GM23338 (cell line): ENCODE results near the gene OR1D2. TPM values are rescaled to one million over a fixed set of nuclear protein-coding genes. Genes with fewer than 3 reads are reported as not detected.

ENCODE experiments used
- ATAC-seq: fragments of 200-7000 bp; cut with Tn5 transposase; 3 replicates; pipeline ENCODE4 v1.9.1; 2020
- DNase-seq: peaks from one replicate; pipeline ENCODE4 v3.0.0-alpha.2; 2015; ENCODE audit warnings: low spot score
- H2AFZ ChIP-seq: fragments of 200-600 bp; sonication (generic); 2 replicates; pipeline ENCODE4 v1.8.0; 2016; ENCODE audit warnings: antibody characterized with exemption, mild to moderate bottlenecking, moderate library complexity
- H3F3A ChIP-seq: fragments of 200-600 bp; sonication (generic); replicated peaks from 2 replicates; pipeline ENCODE4 v1.8.0; 2017; ENCODE audit warnings: antibody characterized with exemption, mixed run types, low read depth
- H3K27ac ChIP-seq: fragments of 200-600 bp; sonication (generic); 2 replicates; pipeline ENCODE4 v1.6.1; 2016; ENCODE audit warnings: low read depth
- H3K27me3 ChIP-seq: fragments of 200-600 bp; sonication (generic); 2 replicates; pipeline ENCODE4 v1.8.0; 2016; ENCODE audit warnings: mild to moderate bottlenecking, mixed run types, moderate library complexity; ENCODE audit not compliant: insufficient read depth
- H3K36me3 ChIP-seq: fragments of 200-600 bp; sonication (generic); 2 replicates; pipeline ENCODE4 v1.8.0; 2016; ENCODE audit warnings: mild to moderate bottlenecking; ENCODE audit not compliant: insufficient read depth
- H3K4me1 ChIP-seq: fragments of 200-600 bp; sonication (generic); 2 replicates; pipeline ENCODE4 v1.8.0; 2016; ENCODE audit warnings: mild to moderate bottlenecking, moderate library complexity; ENCODE audit not compliant: insufficient read depth
- H3K4me2 ChIP-seq: fragments of 200-600 bp; sonication (generic); 2 replicates; pipeline ENCODE4 v1.7.1; 2017; ENCODE audit warnings: mixed run types
- H3K4me3 ChIP-seq: fragments of 200-600 bp; sonication (generic); 2 replicates; pipeline ENCODE4 v1.6.1; 2016; ENCODE audit warnings: mixed run types
- H3K79me2 ChIP-seq: fragments of 200-600 bp; sonication (generic); replicated peaks from 2 replicates; pipeline ENCODE4 v1.8.0; 2017; ENCODE audit warnings: mild to moderate bottlenecking; ENCODE audit not compliant: insufficient read depth
- H3K9me2 ChIP-seq: fragments of 200-600 bp; sonication (generic); 2 replicates; pipeline ENCODE4 v1.8.0; 2017; ENCODE audit not compliant: insufficient read depth
- H4K20me1 ChIP-seq: fragments of 200-600 bp; sonication (generic); replicated peaks from 2 replicates; pipeline ENCODE4 v1.8.0; 2017; ENCODE audit warnings: mild to moderate bottlenecking; ENCODE audit not compliant: insufficient read depth
- H3K27ac Mint-ChIP-seq: 2 replicates; pipeline ENCODE4 v1.8.0; 2020; ENCODE audit warnings: inconsistent platforms, mild to moderate bottlenecking, moderate library complexity, mixed read lengths
- H3K27me3 Mint-ChIP-seq: 3 replicates; pipeline ENCODE4 v1.8.0; 2022; ENCODE audit warnings: low read depth, mild to moderate bottlenecking, moderate library complexity, mixed read lengths, inconsistent platforms; ENCODE audit not compliant: insufficient read depth, poor library complexity
- H3K36me3 Mint-ChIP-seq: 3 replicates; pipeline ENCODE4 v1.8.0; 2021; ENCODE audit warnings: low read depth, mild to moderate bottlenecking, inconsistent platforms, moderate library complexity, mixed read lengths
- H3K4me1 Mint-ChIP-seq: 3 replicates; pipeline ENCODE4 v1.8.0; 2020; ENCODE audit warnings: mild to moderate bottlenecking, inconsistent platforms, mixed read lengths
- H3K4me3 Mint-ChIP-seq: 3 replicates; pipeline ENCODE4 v1.8.0; 2021; ENCODE audit warnings: moderate library complexity, mild to moderate bottlenecking, inconsistent platforms, mixed read lengths
- H3K9me3 Mint-ChIP-seq: 3 replicates; pipeline ENCODE4 v1.8.0; 2020; ENCODE audit warnings: moderate library complexity, mild to moderate bottlenecking, inconsistent platforms, mixed read lengths
- EZH2phosphoT487 ChIP-seq: fragments of 200-600 bp; sonication (generic); IDR thresholded peaks from one replicate; pipeline ENCODE4 v1.8.1; 2018; ENCODE audit warnings: antibody characterized with exemption; ENCODE audit not compliant: unreplicated experiment
- POLR2AphosphoS5 ChIP-seq: IDR thresholded peaks from 2 replicates; pipeline ENCODE4 v1.6.1; 2016; ENCODE audit warnings: antibody characterized with exemption, low read depth
- STAT1 ChIP-seq: IDR thresholded peaks from one replicate; pipeline ENCODE4 v1.6.1; 2016; ENCODE audit warnings: antibody characterized with exemption; ENCODE audit not compliant: unreplicated experiment
- ZNF331 ChIP-seq: fragments of 250-450 bp; sonication (Bioruptor Pico); IDR thresholded peaks from 2 replicates; pipeline ENCODE4 v1.5.0; 2020; ENCODE audit warnings: low read depth, mild to moderate bottlenecking, moderate library complexity
- polyA plus RNA-seq: library from polyadenylated mRNA; unstranded; fragments of >200 nt; fragmentation: Nextera tagmentation; extraction: Ambion mirVana; gene quantifications from 2 replicates; pipeline ENCODE4 v1.2.1, GENCODE V29; 2016
- total RNA-seq: library from RNA; depleted of rRNA; stranded (reverse); fragments of >200 nt; shearing (Covaris generic); gene quantifications from 2 replicates; pipeline ENCODE4 v1.2.3, GENCODE V29; 2014
- TF ChIP-seq, protein P1 (sequence below): IDR thresholded peaks from one replicate; pipeline ENCODE4 v1.6.1; 2018; ENCODE audit warnings: antibody characterized with exemption; ENCODE audit not compliant: unreplicated experiment
- TF ChIP-seq, protein P2 (sequence below), 2 experiments: fragments of 200-600 bp in 1 of 2; sonication (generic) in 1 of 2; conservative IDR thresholded peaks; 2 replicates each; pipeline versions ENCODE4 v1.5.1 to v1.6.1; 2016 to 2017; ENCODE audit warnings: antibody characterized with exemption in 2 of 2, low read depth in 2 of 2, mild to moderate bottlenecking in 2 of 2, moderate library complexity in 1 of 2
- TF ChIP-seq, protein P3 (sequence below): fragments of 250-450 bp; sonication (Bioruptor Pico); IDR thresholded peaks from 2 replicates; pipeline ENCODE4 v1.5.0; 2020; ENCODE audit warnings: mild to moderate bottlenecking, moderate library complexity

The OR1D2 gene
- total and polyA plus RNA-seq, 2 experiments from 2014 or later: not detected

DNA sequence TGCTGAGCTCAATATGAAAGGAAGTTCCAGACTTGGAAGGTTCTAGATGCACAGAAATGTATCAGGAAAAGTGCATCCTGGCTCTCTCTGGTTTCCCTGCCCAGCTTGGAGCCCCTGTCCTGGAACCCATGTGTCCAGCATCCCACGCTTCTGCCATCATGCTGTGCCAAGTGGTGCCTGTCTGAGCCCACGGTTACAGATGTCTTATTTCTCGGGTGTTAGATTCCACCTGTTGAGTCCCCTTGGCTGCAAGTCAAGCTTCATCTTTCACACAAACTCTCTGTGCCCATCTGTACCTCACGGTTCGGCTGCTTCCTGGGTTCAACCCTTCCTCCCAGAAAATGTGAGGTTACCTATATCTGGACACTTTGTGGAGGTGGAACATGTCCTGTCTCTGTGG lies 63.3 kb downstream of the OR1D2 start (continued):
- TF ChIP-seq, protein P1, sequence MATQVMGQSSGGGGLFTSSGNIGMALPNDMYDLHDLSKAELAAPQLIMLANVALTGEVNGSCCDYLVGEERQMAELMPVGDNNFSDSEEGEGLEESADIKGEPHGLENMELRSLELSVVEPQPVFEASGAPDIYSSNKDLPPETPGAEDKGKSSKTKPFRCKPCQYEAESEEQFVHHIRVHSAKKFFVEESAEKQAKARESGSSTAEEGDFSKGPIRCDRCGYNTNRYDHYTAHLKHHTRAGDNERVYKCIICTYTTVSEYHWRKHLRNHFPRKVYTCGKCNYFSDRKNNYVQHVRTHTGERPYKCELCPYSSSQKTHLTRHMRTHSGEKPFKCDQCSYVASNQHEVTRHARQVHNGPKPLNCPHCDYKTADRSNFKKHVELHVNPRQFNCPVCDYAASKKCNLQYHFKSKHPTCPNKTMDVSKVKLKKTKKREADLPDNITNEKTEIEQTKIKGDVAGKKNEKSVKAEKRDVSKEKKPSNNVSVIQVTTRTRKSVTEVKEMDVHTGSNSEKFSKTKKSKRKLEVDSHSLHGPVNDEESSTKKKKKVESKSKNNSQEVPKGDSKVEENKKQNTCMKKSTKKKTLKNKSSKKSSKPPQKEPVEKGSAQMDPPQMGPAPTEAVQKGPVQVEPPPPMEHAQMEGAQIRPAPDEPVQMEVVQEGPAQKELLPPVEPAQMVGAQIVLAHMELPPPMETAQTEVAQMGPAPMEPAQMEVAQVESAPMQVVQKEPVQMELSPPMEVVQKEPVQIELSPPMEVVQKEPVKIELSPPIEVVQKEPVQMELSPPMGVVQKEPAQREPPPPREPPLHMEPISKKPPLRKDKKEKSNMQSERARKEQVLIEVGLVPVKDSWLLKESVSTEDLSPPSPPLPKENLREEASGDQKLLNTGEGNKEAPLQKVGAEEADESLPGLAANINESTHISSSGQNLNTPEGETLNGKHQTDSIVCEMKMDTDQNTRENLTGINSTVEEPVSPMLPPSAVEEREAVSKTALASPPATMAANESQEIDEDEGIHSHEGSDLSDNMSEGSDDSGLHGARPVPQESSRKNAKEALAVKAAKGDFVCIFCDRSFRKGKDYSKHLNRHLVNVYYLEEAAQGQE: no peak
- TF ChIP-seq EZH2phosphoT487 (no peak), STAT1 (no peak), POLR2AphosphoS5 (no peak)
- TF ChIP-seq, protein P2, sequence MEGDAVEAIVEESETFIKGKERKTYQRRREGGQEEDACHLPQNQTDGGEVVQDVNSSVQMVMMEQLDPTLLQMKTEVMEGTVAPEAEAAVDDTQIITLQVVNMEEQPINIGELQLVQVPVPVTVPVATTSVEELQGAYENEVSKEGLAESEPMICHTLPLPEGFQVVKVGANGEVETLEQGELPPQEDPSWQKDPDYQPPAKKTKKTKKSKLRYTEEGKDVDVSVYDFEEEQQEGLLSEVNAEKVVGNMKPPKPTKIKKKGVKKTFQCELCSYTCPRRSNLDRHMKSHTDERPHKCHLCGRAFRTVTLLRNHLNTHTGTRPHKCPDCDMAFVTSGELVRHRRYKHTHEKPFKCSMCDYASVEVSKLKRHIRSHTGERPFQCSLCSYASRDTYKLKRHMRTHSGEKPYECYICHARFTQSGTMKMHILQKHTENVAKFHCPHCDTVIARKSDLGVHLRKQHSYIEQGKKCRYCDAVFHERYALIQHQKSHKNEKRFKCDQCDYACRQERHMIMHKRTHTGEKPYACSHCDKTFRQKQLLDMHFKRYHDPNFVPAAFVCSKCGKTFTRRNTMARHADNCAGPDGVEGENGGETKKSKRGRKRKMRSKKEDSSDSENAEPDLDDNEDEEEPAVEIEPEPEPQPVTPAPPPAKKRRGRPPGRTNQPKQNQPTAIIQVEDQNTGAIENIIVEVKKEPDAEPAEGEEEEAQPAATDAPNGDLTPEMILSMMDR (conservative IDR thresholded peaks at IDR 0.05; ENCODE audit: low read depth in 2 of 2): no peak

DNA sequence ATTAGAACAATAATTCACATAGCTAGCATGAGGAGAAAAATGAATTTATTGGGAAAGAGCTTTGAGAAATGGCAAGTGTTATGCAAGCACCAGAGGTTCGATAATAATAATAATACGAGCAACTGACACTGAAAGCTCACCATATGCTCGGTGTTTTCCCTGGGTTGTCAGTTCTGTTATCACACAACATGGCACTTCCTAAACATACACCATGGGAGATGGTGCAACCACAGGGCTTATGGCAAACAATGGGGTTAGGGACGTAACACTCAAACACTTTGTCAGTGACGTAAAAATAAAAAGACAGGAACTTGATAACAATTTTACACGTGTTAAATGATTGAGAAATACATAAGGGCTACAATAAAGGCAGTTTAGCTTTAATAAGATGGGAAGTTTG lies 64.5 kb downstream of the OR1D2 start:
- Histone ChIP-seq H3K36me3 (no peaks in the 10 kb centered on the region), H2AFZ (no peak overlapping the region), H3F3A (no peaks in the 10 kb centered on the region), H3K79me2 (no peaks in the 10 kb centered on the region), H3K4me3 (no peak overlapping the region), H3K27me3 (no peaks in the 10 kb centered on the region), H3K4me1 (no peaks in the 10 kb centered on the region), H3K4me2 (no peak overlapping the region), H4K20me1 (no peaks in the 10 kb centered on the region), H3K9me2 (no peaks in the 10 kb centered on the region), H3K27ac (no peak overlapping the region)
- no peak for DNase-seq
- Mint-ChIP-seq H3K27me3 (peaks cover 5% of the 10 kb centered on the region), H3K4me1 (no peaks in the 10 kb centered on the region), H3K36me3 (peaks cover 13% of the 10 kb centered on the region), H3K4me3 (no peak overlapping the region), H3K9me3 (peaks cover 26% of the 10 kb centered on the region), H3K27ac (no peak overlapping the region)
- ATAC-seq: no peak
- TF ChIP-seq, protein P3, sequence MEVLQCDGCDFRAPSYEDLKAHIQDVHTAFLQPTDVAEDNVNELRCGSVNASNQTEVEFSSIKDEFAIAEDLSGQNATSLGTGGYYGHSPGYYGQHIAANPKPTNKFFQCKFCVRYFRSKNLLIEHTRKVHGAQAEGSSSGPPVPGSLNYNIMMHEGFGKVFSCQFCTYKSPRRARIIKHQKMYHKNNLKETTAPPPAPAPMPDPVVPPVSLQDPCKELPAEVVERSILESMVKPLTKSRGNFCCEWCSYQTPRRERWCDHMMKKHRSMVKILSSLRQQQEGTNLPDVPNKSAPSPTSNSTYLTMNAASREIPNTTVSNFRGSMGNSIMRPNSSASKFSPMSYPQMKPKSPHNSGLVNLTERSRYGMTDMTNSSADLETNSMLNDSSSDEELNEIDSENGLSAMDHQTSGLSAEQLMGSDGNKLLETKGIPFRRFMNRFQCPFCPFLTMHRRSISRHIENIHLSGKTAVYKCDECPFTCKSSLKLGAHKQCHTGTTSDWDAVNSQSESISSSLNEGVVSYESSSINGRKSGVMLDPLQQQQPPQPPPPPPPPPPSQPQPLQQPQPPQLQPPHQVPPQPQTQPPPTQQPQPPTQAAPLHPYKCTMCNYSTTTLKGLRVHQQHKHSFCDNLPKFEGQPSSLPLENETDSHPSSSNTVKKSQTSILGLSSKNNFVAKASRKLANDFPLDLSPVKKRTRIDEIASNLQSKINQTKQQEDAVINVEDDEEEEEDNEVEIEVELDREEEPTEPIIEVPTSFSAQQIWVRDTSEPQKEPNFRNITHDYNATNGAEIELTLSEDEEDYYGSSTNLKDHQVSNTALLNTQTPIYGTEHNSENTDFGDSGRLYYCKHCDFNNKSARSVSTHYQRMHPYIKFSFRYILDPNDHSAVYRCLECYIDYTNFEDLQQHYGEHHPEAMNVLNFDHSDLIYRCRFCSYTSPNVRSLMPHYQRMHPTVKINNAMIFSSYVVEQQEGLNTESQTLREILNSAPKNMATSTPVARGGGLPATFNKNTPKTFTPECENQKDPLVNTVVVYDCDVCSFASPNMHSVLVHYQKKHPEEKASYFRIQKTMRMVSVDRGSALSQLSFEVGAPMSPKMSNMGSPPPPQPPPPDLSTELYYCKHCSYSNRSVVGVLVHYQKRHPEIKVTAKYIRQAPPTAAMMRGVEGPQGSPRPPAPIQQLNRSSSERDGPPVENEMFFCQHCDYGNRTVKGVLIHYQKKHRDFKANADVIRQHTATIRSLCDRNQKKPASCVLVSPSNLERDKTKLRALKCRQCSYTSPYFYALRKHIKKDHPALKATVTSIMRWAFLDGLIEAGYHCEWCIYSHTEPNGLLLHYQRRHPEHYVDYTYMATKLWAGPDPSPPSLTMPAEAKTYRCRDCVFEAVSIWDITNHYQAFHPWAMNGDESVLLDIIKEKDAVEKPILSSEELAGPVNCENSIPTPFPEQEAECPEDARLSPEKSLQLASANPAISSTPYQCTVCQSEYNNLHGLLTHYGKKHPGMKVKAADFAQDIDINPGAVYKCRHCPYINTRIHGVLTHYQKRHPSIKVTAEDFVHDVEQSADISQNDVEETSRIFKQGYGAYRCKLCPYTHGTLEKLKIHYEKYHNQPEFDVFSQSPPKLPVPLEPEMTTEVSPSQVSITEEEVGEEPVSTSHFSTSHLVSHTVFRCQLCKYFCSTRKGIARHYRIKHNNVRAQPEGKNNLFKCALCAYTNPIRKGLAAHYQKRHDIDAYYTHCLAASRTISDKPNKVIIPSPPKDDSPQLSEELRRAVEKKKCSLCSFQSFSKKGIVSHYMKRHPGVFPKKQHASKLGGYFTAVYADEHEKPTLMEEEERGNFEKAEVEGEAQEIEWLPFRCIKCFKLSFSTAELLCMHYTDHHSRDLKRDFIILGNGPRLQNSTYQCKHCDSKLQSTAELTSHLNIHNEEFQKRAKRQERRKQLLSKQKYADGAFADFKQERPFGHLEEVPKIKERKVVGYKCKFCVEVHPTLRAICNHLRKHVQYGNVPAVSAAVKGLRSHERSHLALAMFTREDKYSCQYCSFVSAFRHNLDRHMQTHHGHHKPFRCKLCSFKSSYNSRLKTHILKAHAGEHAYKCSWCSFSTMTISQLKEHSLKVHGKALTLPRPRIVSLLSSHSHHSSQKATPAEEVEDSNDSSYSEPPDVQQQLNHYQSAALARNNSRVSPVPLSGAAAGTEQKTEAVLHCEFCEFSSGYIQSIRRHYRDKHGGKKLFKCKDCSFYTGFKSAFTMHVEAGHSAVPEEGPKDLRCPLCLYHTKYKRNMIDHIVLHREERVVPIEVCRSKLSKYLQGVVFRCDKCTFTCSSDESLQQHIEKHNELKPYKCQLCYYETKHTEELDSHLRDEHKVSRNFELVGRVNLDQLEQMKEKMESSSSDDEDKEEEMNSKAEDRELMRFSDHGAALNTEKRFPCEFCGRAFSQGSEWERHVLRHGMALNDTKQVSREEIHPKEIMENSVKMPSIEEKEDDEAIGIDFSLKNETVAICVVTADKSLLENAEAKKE (CRISPR knock-in tag): no peak
- TF ChIP-seq, protein P1: no peak
- TF ChIP-seq, protein P2 (conservative IDR thresholded peaks at IDR 0.05; ENCODE audit: low read depth in 2 of 2): no peak
- TF ChIP-seq ZNF331 (CRISPR knock-in tag): no peak
